ENCODE results near the gene PPP3CA. TPM values are rescaled to one million over a fixed set of nuclear protein-coding genes. Genes with fewer than 3 reads are reported as not detected.

Gene PPP3CA
- total and polyA plus RNA-seq, 2 donors (not counting 1 experiment from before 2014, with no cell fraction given), result 66.4 to 79.3 TPM

GRCh38 chr4:100977746-100978397, 369.5 kb downstream of the PPP3CA start:
- Histone ChIP-seq H3K9me3 (ENCODE audit: control insufficient read depth, insufficient read depth, low read depth, low read length) (no peaks in the 10 kb centered on the region), H3K27ac (ENCODE audit: insufficient read depth, low read length) (no peak overlapping the region), H3K4me1 (ENCODE audit: control insufficient read depth, extremely low read depth, insufficient read depth, low read length) (no peaks in the 10 kb centered on the region), H3K27me3 (ENCODE audit: control insufficient read depth, insufficient read depth, low read length) (no peaks in the 10 kb centered on the region), H4K20me1 (ENCODE audit: control insufficient read depth, extremely low read depth, insufficient read depth, low read length) (no peaks in the 10 kb centered on the region), H3K36me3 (ENCODE audit: control insufficient read depth, insufficient read depth, low read length) (no peaks in the 10 kb centered on the region), H3K4me2 (ENCODE audit: extremely low read depth, insufficient read depth, low read length) (no peak overlapping the region), H3K79me2 (ENCODE audit: control insufficient read depth, insufficient read depth, low read length) (no peaks in the 10 kb centered on the region), H3K4me3 (replicated peaks in 1 of 4; ENCODE audit: control extremely low read depth in 1 of 4, insufficient read depth in 1 of 4, low read depth in 3 of 4, low read length in 4 of 4) (no peak overlapping the region), H2AFZ (ENCODE audit: low read length) (no peak overlapping the region), H3K9ac (ENCODE audit: insufficient read depth, low read length) (no peak overlapping the region)
- TF ChIP-seq CTCF (conservative IDR thresholded peaks at IDR 0.05 in 1 of 2, IDR thresholded peaks at IDR 0.05 in 1 of 2; ENCODE audit: low read depth in 1 of 2, low read length in 2 of 2) (no peak), EZH2 (IDR thresholded peaks at IDR 0.05; ENCODE audit: low read length, missing control alignments) (no peak)
- peak in 1 of 2 donors; percentile 80 for DNase-seq (ENCODE audit: low read depth in 2 of 2)

GRCh38 chr4:100977274-100977673, 370.1 kb downstream of the PPP3CA start:
- Histone ChIP-seq H3K9ac (ENCODE audit: insufficient read depth, low read length) (no peak overlapping the region), H3K4me1 (ENCODE audit: control insufficient read depth, extremely low read depth, insufficient read depth, low read length) (no peaks in the 10 kb centered on the region), H4K20me1 (ENCODE audit: control insufficient read depth, extremely low read depth, insufficient read depth, low read length) (no peaks in the 10 kb centered on the region), H3K4me2 (ENCODE audit: extremely low read depth, insufficient read depth, low read length) (no peak overlapping the region), H3K27ac (ENCODE audit: insufficient read depth, low read length) (no peak overlapping the region), H3K27me3 (ENCODE audit: control insufficient read depth, insufficient read depth, low read length) (no peaks in the 10 kb centered on the region), H3K79me2 (ENCODE audit: control insufficient read depth, insufficient read depth, low read length) (no peaks in the 10 kb centered on the region), H3K4me3 (replicated peaks in 1 of 4; ENCODE audit: control extremely low read depth in 1 of 4, insufficient read depth in 1 of 4, low read depth in 3 of 4, low read length in 4 of 4) (no peak overlapping the region), H3K36me3 (ENCODE audit: control insufficient read depth, insufficient read depth, low read length) (no peaks in the 10 kb centered on the region), H2AFZ (ENCODE audit: low read length) (no peak overlapping the region), H3K9me3 (ENCODE audit: control insufficient read depth, insufficient read depth, low read depth, low read length) (no peaks in the 10 kb centered on the region)
- no peak for DNase-seq (ENCODE audit: low read depth in 2 of 2)
- TF ChIP-seq CTCF (conservative IDR thresholded peaks at IDR 0.05 in 1 of 2, IDR thresholded peaks at IDR 0.05 in 1 of 2; ENCODE audit: low read depth in 1 of 2, low read length in 2 of 2) (no peak), EZH2 (IDR thresholded peaks at IDR 0.05; ENCODE audit: low read length, missing control alignments) (no peak)
